Suprapubic skin (tissue), 4 donors: ENCODE data around the gene DKK3. TPM values are rescaled to one million over a fixed set of nuclear protein-coding genes. Genes with fewer than 3 reads are reported as not detected.

ENCODE experiments used
- DNase-seq, 2 donors: peaks; one replicate each; pipeline ENCODE4 v3.0.0-alpha.2; 2019; ENCODE audit warnings: low spot score in 2 of 2
- H3K27ac ChIP-seq: fragments of 200-600 bp; sonication (generic); one replicate; pipeline ENCODE4 v1.5.1; 2019
- H3K27me3 ChIP-seq: fragments of 200-600 bp; sonication (generic); one replicate; pipeline ENCODE4 v1.5.1; 2019
- H3K36me3 ChIP-seq: fragments of 200-600 bp; sonication (generic); one replicate; pipeline ENCODE4 v1.5.1; 2019
- H3K4me1 ChIP-seq: fragments of 200-600 bp; sonication (generic); one replicate; pipeline ENCODE4 v1.5.1; 2019
- H3K4me3 ChIP-seq: fragments of 200-600 bp; sonication (generic); one replicate; pipeline ENCODE4 v1.5.1; 2019; ENCODE audit warnings: mild to moderate bottlenecking
- H3K9me3 ChIP-seq: fragments of 200-600 bp; sonication (generic); one replicate; pipeline ENCODE4 v1.5.1; 2019
- EP300 ChIP-seq: sonication (generic); formaldehyde crosslinking; IDR thresholded peaks from one replicate; pipeline ENCODE4 v1.6.1; 2017; ENCODE audit warnings: antibody characterized with exemption
- POLR2A ChIP-seq, 2 donors: fragments of 450-650 bp; IDR thresholded peaks; one replicate each; pipeline ENCODE4 v1.6.1; 2017; ENCODE audit warnings: antibody characterized with exemption in 2 of 2, mild to moderate bottlenecking in 2 of 2, moderate library complexity in 2 of 2
- POLR2AphosphoS5 ChIP-seq, 3 donors: sonication (generic); formaldehyde crosslinking; IDR thresholded peaks; one replicate each; pipeline ENCODE4 v1.6.1; 2017; ENCODE audit warnings: antibody characterized with exemption in 3 of 3
- WGBS: methylation state at CpG from one replicate; pipeline ENCODE4 v1.1.5; 2018; 5-methylcytosine and 5-hydroxymethylcytosine counted together
- total RNA-seq, 4 donors: library from RNA; depleted of rRNA; stranded (reverse); fragments of >200 nt; gene quantifications; one replicate each; pipeline ENCODE4 v1.1.0, GENCODE V29; 2016
- TF ChIP-seq, protein P1 (sequence below), 2 donors: fragments of 200-600 bp in 1 of 2; fragments of 450-650 bp in 1 of 2; sonication (generic) in 1 of 2; IDR thresholded peaks; one replicate each; pipeline ENCODE4 v1.5.1; 2016 to 2019; ENCODE audit warnings: antibody characterized with exemption in 2 of 2, mild to moderate bottlenecking in 1 of 2, moderate library complexity in 1 of 2

The DKK3 gene
- total RNA-seq, 4 donors from 2014 or later: 105 to 152 (median 137) TPM

DNA sequence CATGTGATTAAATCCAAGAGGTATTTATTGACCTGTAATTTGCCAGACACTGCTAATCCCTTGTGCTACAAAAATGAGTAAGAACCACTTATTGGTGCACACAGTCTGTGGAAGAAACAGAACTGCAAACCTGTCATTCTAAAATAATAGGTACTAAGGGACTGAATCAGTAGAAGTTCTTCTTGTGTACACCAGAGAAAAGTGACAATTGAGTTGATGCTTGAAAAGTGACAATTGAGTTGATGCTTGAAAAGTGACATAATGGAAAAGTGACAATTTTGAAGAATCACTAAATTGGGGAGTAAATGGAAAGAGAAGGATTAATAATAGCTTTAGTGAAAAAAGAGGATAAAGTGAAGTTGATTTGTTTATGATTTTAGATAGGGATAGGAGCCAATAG, 56.4 kb downstream of the DKK3 start:
- H3K4me3 ChIP-seq: no peak overlapping the region
- no peak for TF ChIP-seq POLR2AphosphoS5 (IDR thresholded peaks at IDR 0.05)
- TF ChIP-seq EP300: no peak
- TF ChIP-seq POLR2A (IDR thresholded peaks at IDR 0.05): no peak
- TF ChIP-seq, protein P1, sequence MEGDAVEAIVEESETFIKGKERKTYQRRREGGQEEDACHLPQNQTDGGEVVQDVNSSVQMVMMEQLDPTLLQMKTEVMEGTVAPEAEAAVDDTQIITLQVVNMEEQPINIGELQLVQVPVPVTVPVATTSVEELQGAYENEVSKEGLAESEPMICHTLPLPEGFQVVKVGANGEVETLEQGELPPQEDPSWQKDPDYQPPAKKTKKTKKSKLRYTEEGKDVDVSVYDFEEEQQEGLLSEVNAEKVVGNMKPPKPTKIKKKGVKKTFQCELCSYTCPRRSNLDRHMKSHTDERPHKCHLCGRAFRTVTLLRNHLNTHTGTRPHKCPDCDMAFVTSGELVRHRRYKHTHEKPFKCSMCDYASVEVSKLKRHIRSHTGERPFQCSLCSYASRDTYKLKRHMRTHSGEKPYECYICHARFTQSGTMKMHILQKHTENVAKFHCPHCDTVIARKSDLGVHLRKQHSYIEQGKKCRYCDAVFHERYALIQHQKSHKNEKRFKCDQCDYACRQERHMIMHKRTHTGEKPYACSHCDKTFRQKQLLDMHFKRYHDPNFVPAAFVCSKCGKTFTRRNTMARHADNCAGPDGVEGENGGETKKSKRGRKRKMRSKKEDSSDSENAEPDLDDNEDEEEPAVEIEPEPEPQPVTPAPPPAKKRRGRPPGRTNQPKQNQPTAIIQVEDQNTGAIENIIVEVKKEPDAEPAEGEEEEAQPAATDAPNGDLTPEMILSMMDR (IDR thresholded peaks at IDR 0.05): no peak
- H3K36me3 ChIP-seq: peaks cover 80% of the 10 kb centered on the region
- H3K9me3 ChIP-seq: no peaks in the 10 kb centered on the region
- no peaks in the 10 kb centered on the region for H3K4me1 ChIP-seq
- no peaks in the 10 kb centered on the region for H3K27me3 ChIP-seq
- no peak overlapping the region for H3K27ac ChIP-seq
- DNase-seq: no peak

DNA sequence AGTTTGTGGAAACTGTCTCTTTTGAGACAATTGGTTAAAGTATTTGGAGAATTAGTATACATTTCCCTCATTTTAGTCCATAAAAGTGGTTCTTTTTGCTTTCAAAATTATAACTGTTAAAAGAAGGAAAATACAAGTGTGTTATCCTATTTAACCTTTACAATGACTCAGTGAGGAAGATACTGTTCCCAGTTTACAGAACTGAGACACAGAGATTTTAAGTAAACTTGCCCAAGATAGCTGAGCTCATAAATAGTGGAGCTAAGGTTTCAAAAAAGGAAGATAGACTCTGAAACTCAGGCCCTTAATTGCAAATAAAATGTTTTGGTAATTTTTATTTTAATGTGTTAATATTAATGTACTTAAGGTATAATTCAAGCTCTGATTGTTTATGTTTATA, 58.9 kb downstream of the DKK3 start:
- Histone ChIP-seq H3K27me3 (no peaks in the 10 kb centered on the region), H3K36me3 (peaks cover 55% of the 10 kb centered on the region), H3K4me1 (no peaks in the 10 kb centered on the region), H3K4me3 (no peak overlapping the region), H3K27ac (no peak overlapping the region), H3K9me3 (no peaks in the 10 kb centered on the region)
- TF ChIP-seq EP300: no peak
- TF ChIP-seq POLR2A (IDR thresholded peaks at IDR 0.05): no peak
- TF ChIP-seq, protein P1 (IDR thresholded peaks at IDR 0.05): no peak
- no peak for DNase-seq

DNA sequence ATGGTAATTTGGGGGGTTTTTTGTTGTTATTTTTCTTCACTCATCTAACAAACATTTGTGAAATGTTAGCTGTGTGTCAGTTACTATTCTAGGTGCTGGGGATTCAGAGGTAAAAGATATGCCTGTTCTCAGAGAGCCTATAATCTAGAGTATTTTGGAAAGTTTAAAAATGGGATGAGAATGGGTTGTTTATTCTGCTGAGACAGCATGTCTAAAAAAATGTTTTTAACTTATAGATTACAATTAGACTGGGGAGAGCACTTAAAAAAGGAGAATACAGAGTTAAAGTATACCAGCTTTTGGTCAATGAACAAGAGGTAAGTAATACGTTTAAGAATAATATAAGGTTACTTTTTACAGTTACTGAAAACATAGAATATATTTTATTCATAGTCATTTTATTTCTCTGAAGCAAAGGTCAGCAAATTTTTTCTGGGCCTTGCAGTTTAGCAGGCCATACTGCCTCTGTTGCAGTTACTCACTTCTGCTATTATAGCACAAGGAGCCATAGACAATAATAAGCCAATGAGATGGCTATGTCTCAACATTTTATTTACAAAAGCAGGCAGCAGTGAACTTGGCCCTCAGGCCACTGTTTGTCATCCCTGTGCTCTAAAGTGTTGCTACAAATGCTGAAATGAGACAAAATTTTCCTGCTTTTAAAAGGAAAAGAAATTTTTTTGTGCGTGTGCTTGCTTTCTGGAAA, 60.0 kb downstream of the DKK3 start:
- peaks cover 52% of the 10 kb centered on the region for H3K36me3 ChIP-seq
- WGBS: 94% methylated on average over 2 of the region's 2 CpGs

DNA sequence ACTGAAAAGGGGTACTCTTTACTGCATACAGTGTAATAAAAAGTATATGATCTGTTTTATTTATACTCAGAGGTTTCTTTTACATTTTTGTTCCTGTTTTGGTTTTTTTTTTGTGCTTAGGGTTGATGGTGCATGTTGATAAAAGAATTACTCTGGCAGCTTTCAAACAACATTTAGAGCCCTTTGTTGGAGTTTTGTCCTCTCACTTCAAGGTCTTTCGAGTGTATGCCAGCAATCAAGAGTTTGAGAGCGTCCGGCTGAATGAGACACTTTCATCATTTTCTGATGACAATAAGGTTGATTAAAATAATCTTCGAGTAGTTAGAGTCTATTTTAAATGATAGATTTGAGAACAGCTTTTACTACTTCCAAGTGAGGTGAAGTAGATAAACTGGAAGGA, 60.6 kb downstream of the DKK3 start:
- H3K36me3 ChIP-seq: peaks cover 53% of the 10 kb centered on the region

More for the DNA sequence above, 60.0 kb downstream of the DKK3 start:
- H3K9me3 ChIP-seq: no peaks in the 10 kb centered on the region
- no peaks in the 10 kb centered on the region for H3K27me3 ChIP-seq
- no peak for TF ChIP-seq POLR2AphosphoS5 (IDR thresholded peaks at IDR 0.05)
- TF ChIP-seq POLR2A (IDR thresholded peaks at IDR 0.05): no peak
- TF ChIP-seq, protein P1 (IDR thresholded peaks at IDR 0.05): no peak
- no peak for TF ChIP-seq EP300
- no peak overlapping the region for H3K27ac ChIP-seq
- DNase-seq: no peak
- no peaks in the 10 kb centered on the region for H3K4me1 ChIP-seq
- no peak overlapping the region for H3K4me3 ChIP-seq

DNA sequence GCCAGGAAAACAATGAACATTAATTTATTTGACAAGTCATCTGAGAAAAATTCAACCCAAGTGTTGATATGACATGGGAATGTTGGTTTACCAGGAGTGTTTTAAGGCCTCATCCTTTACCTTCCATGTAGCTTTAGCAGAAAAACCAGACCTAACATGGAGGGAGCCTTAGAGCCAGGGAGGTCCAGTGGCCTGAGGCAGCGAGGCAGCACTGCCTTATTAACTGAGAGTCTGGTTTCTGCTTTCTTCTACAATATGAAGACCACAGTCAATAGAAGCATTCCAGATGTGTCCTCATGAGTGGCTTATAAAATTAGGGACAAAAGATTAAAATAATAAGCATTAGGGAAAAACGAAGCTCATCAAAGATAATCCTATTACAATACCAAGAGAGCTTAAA, 61.5 kb downstream of the DKK3 start:
- TF ChIP-seq POLR2AphosphoS5 (IDR thresholded peaks at IDR 0.05): no peak
- TF ChIP-seq EP300: no peak
- no peak for TF ChIP-seq POLR2A (IDR thresholded peaks at IDR 0.05)
- TF ChIP-seq, protein P1 (IDR thresholded peaks at IDR 0.05): no peak
- Histone ChIP-seq H3K9me3 (no peaks in the 10 kb centered on the region), H3K4me3 (no peak overlapping the region), H3K36me3 (peaks cover 54% of the 10 kb centered on the region), H3K27me3 (no peaks in the 10 kb centered on the region), H3K27ac (no peak overlapping the region), H3K4me1 (no peaks in the 10 kb centered on the region)
- DNase-seq: no peak
- WGBS: 96% methylated on average over 2 of the region's 2 CpGs

More for the DNA sequence above, 60.6 kb downstream of the DKK3 start:
- DNase-seq: no peak
- Histone ChIP-seq H3K9me3 (no peaks in the 10 kb centered on the region), H3K4me3 (no peak overlapping the region), H3K27me3 (no peaks in the 10 kb centered on the region), H3K4me1 (no peaks in the 10 kb centered on the region), H3K27ac (no peak overlapping the region)
- WGBS: 86% methylated on average over 4 of the region's 4 CpGs
- TF ChIP-seq, protein P1 (IDR thresholded peaks at IDR 0.05): no peak
- TF ChIP-seq POLR2A (IDR thresholded peaks at IDR 0.05) (no peak), EP300 (no peak)
